IPS-18c (cell line): ENCODE measurements around the gene DBF4B.

ENCODE experiments used
- H3K4me3 ChIP-seq: 2 replicates; pipeline ENCODE4 v1.7.0; 2013; ENCODE audit warnings: low read depth, mild to moderate bottlenecking, low read length, moderate library complexity; ENCODE audit not compliant: insufficient read depth
- H3K9me3 ChIP-seq: one replicate; pipeline ENCODE4 v1.6.1; 2013; ENCODE audit warnings: mild to moderate bottlenecking, low read length, moderate library complexity; ENCODE audit not compliant: control insufficient read depth, insufficient read depth

Gene DBF4B

GRCh38 chr17:44780161-44780560 is 71.7 kb downstream of the DBF4B start:
- Histone ChIP-seq H3K9me3 (no peaks in the 10 kb centered on the region), H3K4me3 (no peak overlapping the region)

DNA sequence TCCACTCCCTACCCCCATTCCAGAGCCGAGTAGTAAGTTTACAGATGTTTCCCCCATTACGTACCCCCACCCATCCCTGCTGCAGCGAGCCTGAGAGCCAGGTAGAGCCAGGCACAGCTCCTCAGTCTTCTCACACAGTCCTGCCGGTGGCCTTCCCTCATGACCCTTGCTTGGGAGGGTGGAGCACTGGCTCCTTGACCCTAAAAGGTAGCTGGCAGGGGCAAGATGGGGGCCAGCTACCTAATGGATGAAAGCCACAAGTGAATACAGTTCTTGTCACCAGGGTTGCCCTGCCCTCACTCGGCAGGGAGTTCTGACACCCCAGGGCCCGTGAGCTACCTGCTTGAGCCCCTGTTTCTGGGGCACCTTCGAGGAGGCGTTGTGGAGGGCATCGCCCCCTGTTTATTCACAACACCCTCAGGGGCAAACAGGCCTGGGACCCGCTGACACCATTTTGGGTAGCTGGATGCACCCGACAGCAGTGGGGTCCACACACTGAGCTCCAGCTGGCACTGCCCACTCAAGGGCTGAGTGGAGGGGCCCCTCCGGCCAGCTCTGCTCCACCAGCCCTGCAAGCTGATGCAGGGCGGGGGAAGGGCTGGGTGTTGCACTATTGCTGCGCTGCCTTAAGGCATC is 72.5 kb downstream of the DBF4B start:
- Histone ChIP-seq H3K9me3 (no peaks in the 10 kb centered on the region), H3K4me3 (no peak overlapping the region)

- Histone ChIP-seq H3K9me3 (no peaks in the 10 kb centered on the region), H3K4me3 (no peak overlapping the region)
These were observed 73.3 kb downstream of the DBF4B start for GRCh38 chr17:44781551-44782325.

- no peaks in the 10 kb centered on the region for H3K9me3 ChIP-seq
- H3K4me3 ChIP-seq: no peak overlapping the region
These were observed 73.9 kb downstream of the DBF4B start for GRCh38 chr17:44782326-44782850.

DNA sequence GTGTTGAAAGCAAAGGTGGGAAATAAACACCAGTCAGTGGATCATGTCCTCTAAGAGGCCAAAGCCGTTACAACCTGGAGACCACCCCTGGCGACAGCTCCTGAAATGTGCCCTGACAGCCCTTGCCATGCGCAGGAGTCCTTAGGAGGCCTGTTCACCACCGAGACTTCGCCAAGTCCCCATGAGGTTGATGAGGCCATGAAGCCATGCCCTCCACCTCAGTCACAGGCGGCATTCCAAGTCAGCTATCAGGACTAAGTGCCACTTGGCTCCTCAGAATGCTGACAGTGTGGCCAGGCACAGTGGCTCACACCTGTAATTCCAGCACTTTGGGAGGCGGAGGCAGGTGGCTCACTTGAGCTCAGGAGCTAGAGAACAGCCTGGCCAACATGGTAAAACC is 77.5 kb downstream of the DBF4B start:
- Histone ChIP-seq H3K9me3 (no peaks in the 10 kb centered on the region), H3K4me3 (no peak overlapping the region)

DNA sequence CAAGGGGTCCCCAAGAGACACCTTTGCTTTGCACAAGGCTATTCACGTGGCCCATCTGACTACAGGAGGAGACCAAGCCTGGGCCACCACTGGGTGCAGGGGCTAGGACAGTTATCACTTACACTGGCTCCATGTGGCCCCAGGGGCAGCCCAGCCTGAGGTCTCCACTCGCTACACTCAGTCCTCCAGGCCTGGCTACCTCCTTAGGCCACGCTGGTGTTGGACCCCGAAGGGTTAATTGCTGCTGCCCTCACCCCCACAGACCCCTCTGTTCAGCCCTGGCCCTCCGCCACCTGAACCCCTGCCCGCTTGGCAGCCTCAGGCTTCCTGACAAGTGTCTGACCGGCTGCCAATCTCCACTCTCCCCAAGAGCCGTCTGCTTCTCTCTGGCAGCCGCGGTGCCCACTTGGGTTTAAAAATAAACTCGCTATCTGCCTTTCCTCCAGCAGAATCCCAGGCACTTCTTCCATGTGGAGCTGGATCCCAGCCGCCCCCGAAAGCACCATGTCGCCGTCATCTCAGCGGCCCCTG is 78.2 kb downstream of the DBF4B start:
- H3K4me3 ChIP-seq: no peak overlapping the region
- H3K9me3 ChIP-seq: no peaks in the 10 kb centered on the region

GRCh38 chr17:44787271-44787940 is 78.9 kb downstream of the DBF4B start:
- H3K4me3 ChIP-seq: no peak overlapping the region
- H3K9me3 ChIP-seq: no peaks in the 10 kb centered on the region

DNA sequence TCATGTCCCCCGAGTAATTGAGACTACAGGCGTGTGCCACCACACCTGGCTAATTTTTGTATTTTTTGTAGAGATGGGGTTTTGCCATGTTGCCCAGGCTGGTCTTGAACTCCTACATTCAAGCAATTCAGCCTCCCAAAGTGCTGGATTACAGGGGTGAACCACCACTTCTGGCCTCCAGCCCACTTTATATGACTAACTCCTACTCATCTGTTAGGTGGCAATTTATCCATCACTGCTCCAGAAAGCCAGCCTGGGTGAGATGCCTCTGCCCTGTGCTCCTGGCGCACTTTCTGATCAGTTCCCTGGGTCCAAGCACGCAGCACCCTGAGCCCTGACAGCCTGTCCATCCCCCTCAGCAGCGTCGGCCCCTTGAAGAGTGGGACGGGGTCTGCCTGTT is 79.7 kb downstream of the DBF4B start:
- Histone ChIP-seq H3K9me3 (no peaks in the 10 kb centered on the region), H3K4me3 (no peak overlapping the region)

DNA sequence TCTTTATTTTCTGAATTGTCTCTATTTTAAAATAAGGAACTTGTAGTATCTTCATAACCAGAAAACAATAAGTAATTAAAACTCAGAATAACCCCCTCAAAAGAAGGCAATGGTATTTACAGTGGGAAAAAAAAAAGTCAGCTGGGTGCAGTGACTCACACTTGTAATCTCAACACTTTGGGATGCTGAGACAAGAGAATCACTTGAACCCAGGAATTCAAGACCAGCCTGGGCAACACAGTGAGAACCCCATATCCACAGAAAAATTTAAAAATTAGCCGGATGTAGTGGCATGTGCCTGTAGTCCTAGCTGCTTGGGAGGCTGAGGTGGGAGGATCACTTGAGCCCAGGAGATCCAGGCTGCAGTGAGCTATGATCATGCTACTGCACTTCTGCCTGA is 83.8 kb downstream of the DBF4B start:
- Histone ChIP-seq H3K9me3 (no peaks in the 10 kb centered on the region), H3K4me3 (no peak overlapping the region)

DNA sequence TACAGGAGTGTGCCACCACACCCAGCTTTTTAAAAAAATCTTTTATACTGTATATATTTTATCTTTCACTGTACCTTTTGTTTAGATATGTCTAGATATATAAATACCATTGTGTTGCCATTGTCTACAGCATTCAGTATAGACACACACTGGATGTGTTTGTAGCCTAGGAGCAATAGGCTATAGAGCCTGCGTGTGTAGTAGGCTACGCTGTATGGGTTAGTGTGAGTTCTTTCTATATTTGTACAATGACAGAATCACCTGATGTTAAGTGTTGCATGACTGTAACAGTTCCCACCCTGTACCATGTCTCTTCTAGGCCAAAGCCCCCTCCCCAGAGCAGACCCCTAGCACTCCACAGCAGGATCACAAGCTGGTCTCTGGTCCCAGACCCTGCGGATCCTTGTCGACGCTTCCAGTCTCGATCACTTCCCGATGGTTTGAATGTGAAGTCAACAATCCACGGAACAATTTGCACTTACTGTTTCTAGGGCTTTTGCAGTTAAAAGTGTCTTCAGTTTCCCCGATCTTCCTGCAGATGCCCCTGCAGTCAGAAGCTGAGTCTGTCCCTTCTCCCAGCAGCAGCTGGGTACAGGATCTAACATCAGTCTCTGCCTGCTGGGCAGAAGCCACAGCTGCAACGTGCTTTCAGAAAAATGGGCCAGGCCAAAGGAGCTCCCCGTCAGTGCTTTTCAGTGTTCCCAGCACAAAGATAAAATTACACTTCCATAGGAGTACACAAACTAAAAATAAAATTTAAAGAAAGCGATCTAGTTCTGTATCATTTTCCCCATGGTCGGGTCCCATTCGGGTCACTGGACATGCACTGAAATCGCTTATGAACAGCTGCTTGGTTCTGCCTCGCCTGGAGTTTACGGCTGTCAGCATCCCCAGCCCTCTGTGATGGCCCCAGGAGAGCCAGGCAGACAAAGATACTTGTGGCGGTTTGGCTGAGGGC is 85.7 kb downstream of the DBF4B start:
- no peaks in the 10 kb centered on the region for H3K9me3 ChIP-seq
- H3K4me3 ChIP-seq: no peak overlapping the region

DNA sequence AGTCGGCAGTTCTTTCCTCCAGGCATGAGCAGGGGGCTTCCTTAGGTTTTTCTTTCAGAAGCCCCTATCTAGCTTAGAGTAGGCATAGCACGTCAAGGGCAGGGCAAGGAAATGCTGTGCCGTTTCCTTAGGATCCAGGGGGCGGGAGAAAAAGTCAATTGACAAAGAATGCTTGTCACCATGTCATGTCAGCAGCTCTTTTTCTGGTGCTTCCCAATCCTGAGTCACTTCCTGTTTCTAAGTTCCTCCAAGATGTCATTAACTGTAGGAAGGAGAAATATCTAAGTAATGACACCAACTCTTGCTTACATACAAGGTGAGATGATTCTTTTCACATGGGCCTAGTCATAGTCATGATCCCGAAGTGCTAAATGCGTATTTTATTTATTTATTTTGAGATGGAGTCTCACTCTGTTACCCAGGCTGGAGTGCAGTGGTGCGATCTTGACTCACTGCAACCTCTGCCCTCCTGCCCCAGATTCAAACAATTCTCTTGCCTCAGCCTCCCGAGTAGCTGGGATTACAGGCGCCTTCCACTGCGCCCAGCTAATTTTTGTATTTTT is 86.5 kb downstream of the DBF4B start:
- H3K4me3 ChIP-seq: no peak overlapping the region
- no peaks in the 10 kb centered on the region for H3K9me3 ChIP-seq

GRCh38 chr17:44795421-44795820 is 87.0 kb downstream of the DBF4B start:
- Histone ChIP-seq H3K9me3 (no peaks in the 10 kb centered on the region), H3K4me3 (no peak overlapping the region)

DNA sequence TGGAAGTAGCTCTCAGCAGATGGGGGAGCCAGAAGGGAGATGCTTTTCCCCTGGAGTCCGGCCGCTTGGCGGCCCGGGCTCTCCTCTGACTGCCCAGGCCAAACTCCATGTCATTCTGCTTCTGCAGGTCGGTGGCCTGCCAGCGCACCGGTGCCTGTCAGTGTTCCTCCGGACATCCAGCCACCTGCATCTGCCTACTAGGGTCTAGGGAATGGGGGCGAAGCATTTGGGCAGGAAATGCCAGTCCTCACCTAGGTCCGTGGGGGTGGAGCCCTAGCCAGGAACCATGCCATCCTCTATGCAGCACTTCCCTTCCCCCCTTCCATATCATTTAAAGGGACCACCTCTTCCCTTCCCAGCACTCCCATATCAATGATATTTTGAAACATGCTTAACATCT is 87.5 kb downstream of the DBF4B start:
- Histone ChIP-seq H3K4me3 (no peak overlapping the region), H3K9me3 (no peaks in the 10 kb centered on the region)

DNA sequence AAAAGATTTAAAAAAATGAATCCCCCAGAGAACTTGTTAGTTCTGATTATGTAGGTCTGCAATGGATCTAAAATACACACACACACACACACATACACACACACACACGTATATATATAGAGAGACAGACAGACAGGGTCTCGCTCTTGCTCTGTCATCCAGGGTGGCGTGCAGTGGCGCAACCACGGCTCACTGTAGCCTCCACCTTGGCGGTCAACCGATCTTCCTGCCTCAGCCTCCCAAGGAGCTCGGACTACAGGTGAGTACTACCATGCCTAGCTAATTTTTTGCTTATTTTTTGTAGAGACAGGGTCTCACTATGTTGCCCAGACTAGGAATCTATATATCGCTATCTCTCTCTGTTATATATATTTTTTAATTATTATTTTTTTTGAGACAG is 88.3 kb downstream of the DBF4B start:
- H3K9me3 ChIP-seq: no peaks in the 10 kb centered on the region
- H3K4me3 ChIP-seq: no peak overlapping the region

GRCh38 chr17:44797802-44798201 is 89.3 kb downstream of the DBF4B start:
- H3K9me3 ChIP-seq: no peaks in the 10 kb centered on the region
- no peak overlapping the region for H3K4me3 ChIP-seq

DNA sequence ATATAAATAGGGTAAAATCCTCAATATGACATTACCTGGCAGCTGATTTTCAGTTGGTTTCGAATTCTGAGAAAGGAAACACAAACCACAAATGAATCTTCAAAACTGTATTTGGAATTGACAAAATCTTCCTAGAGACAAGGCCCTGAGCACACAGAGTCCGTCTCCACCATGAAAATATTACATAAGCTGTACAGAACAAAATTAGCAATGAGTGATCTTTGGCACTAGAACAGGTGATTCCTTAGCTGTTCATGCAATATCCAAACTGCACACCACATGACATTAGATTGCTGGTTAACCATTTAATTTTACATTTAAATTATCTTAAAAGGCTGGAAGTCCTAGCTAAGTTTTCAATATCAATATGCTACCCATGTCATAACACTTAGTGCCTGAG is 89.9 kb downstream of the DBF4B start:
- Histone ChIP-seq H3K9me3 (no peaks in the 10 kb centered on the region), H3K4me3 (no peak overlapping the region)
